Breast epithelium (tissue), 3 donors: ENCODE results near the gene ELMOD3.

Source experiments
- CTCF ChIP-seq, 3 donors: fragments of 450-650 bp; IDR thresholded peaks; one replicate each; pipeline ENCODE4 v1.5.1; 2016 to 2017; ENCODE audit warnings: antibody characterized with exemption in 3 of 3, mild to moderate bottlenecking in 3 of 3, moderate library complexity in 3 of 3
- POLR2A ChIP-seq: fragments of 450-650 bp; IDR thresholded peaks from one replicate; pipeline ENCODE4 v1.6.1; 2016; ENCODE audit warnings: antibody characterized with exemption, mild to moderate bottlenecking, moderate library complexity

GRCh38 chr2:85401844-85402243 is 47.3 kb downstream of the ELMOD3 start:
- TF ChIP-seq POLR2A (no peak), CTCF (IDR thresholded peaks at IDR 0.05) (no peak)
